ENCODE measurements around the gene MCF2L2. TPM values are rescaled to one million over a fixed set of nuclear protein-coding genes. Genes with fewer than 3 reads are reported as not detected.
A peak's percentile ranks its signal among the peaks of the same experiment; 100 is the strongest.

Gene MCF2L2
- polyA plus RNA-seq, 1 donor from 2014 or later: 9.3 TPM

DNA sequence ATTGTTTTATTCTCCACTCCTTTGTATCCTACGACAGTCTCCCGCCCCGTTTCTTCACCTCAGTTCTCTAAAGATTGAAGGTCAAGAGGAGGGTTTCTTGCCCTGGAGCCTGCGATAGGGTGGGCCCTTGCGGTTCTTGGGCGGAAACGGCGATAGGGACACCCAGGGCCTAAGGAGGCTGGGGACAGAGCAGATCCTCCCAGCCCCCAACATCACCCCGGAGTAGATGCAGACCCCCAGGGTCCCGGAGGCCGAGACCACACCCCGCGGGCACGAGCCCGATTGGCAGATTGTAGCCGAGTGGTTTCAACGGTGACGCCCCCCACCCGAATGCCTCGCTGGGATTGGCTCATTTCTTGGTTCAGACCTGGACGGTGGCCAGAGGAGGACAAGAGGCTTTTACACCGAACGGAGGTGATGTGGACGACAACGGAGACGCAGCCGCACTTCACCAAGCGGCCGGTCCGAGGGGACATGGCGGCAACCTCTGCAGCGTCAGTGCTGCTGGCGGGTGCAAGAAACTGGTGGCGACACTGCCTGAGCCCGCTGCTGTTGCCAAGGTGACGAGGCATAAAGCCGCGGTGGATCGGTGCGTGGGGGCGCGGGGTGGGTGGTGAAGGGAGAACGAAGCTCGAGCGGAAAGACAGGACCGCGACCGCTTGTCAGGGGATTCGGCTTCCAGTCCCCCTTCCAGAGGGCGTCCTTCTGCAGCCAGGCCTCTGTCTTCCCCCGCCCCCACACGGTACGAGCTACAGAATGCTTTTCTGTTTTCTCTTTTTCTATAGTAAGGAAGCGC is 19.0 kb upstream of the MCF2L2 start:
- Histone ChIP-seq H2AFZ (ENCODE audit: low read depth, low read length) (peak overlapping the region; percentile 98), H3F3A (ENCODE audit: insufficient read depth, low read length, poor library complexity, severe bottlenecking) (no peaks in the 10 kb centered on the region), H3K4me3 (ENCODE audit: low read length) (peak overlapping the region; percentile 84), H3K9me3 (ENCODE audit: low read length) (no peaks in the 10 kb centered on the region), H3K36me3 (ENCODE audit: insufficient read depth, low read length) (no peaks in the 10 kb centered on the region), H3K27me3 (ENCODE audit: insufficient read depth, low read depth, low read length) (no peaks in the 10 kb centered on the region), H3K9me2 (ENCODE audit: insufficient read depth, low read length) (no peaks in the 10 kb centered on the region), H3K4me2 (ENCODE audit: low read length) (peak overlapping the region; percentile 97), H4K20me1 (ENCODE audit: insufficient read depth) (no peaks in the 10 kb centered on the region), H3K79me2 (replicated peaks; ENCODE audit: insufficient read depth, low read length) (peaks cover 40% of the 10 kb centered on the region), H3K27ac (ENCODE audit: low read length) (peak overlapping the region; percentile 94), H3K9ac (ENCODE audit: low read length) (peak overlapping the region; percentile 89)
- TF ChIP-seq EZH2 (IDR thresholded peaks at IDR 0.05; ENCODE audit: borderline replicate concordance, insufficient read depth, low read length, poor library complexity, severe bottlenecking): no peak
- peak; percentile 96 for TF ChIP-seq TAF1 (IDR thresholded peaks at IDR 0.05; ENCODE audit: low read depth)
- peak; percentile 91 for TF ChIP-seq POLR2AphosphoS5 (IDR thresholded peaks at IDR 0.05)
- peak; percentile 45 for TF ChIP-seq SMC3 (conservative IDR thresholded peaks at IDR 0.05; ENCODE audit: poor library complexity)
- peak; percentile 62 for TF ChIP-seq EP300 (conservative IDR thresholded peaks at IDR 0.05; ENCODE audit: poor library complexity, severe bottlenecking)
- TF ChIP-seq CTCF (IDR thresholded peaks at IDR 0.05; ENCODE audit: poor library complexity, severe bottlenecking): peak; percentile 44
- peak; percentile 90 for TF ChIP-seq REST (IDR thresholded peaks at IDR 0.05; ENCODE audit: borderline replicate concordance)
- TF ChIP-seq MXI1 (conservative IDR thresholded peaks at IDR 0.05; ENCODE audit: poor library complexity, severe bottlenecking): peak; percentile 88
- peak; percentile 48 for TF ChIP-seq RAD21 (conservative IDR thresholded peaks at IDR 0.05)

GRCh38 chr3:183446838-183447205 is 18.4 kb upstream of the MCF2L2 start:
- no peaks in the 10 kb centered on the region for H3K27me3 ChIP-seq (ENCODE audit: insufficient read depth, low read depth, low read length)
- H3F3A ChIP-seq (ENCODE audit: insufficient read depth, low read length, poor library complexity, severe bottlenecking): no peaks in the 10 kb centered on the region
- H3K9me2 ChIP-seq (ENCODE audit: insufficient read depth, low read length): no peaks in the 10 kb centered on the region
- TF ChIP-seq EZH2 (IDR thresholded peaks at IDR 0.05; ENCODE audit: borderline replicate concordance, insufficient read depth, low read length, poor library complexity, severe bottlenecking): no peak
- TF ChIP-seq TAF1 (IDR thresholded peaks at IDR 0.05; ENCODE audit: low read depth): no peak
- TF ChIP-seq RAD21 (conservative IDR thresholded peaks at IDR 0.05): no peak
- no peak for TF ChIP-seq CTCF (IDR thresholded peaks at IDR 0.05; ENCODE audit: poor library complexity, severe bottlenecking)
- TF ChIP-seq REST (IDR thresholded peaks at IDR 0.05; ENCODE audit: borderline replicate concordance): no peak
- TF ChIP-seq MXI1 (conservative IDR thresholded peaks at IDR 0.05; ENCODE audit: poor library complexity, severe bottlenecking): no peak
- no peak for TF ChIP-seq POLR2AphosphoS5 (IDR thresholded peaks at IDR 0.05)
- no peak for TF ChIP-seq SMC3 (conservative IDR thresholded peaks at IDR 0.05; ENCODE audit: poor library complexity)
- no peak for TF ChIP-seq EP300 (conservative IDR thresholded peaks at IDR 0.05; ENCODE audit: poor library complexity, severe bottlenecking)
- H3K9ac ChIP-seq (ENCODE audit: low read length): peak overlapping the region; percentile 89
- peak overlapping the region; percentile 94 for H3K27ac ChIP-seq (ENCODE audit: low read length)
- no peaks in the 10 kb centered on the region for H3K36me3 ChIP-seq (ENCODE audit: insufficient read depth, low read length)
- H4K20me1 ChIP-seq (ENCODE audit: insufficient read depth): no peaks in the 10 kb centered on the region
- H3K4me3 ChIP-seq (ENCODE audit: low read length): peak overlapping the region; percentile 84
- peak overlapping the region; percentile 98 for H2AFZ ChIP-seq (ENCODE audit: low read depth, low read length)
- no peaks in the 10 kb centered on the region for H3K9me3 ChIP-seq (ENCODE audit: low read length)
- H3K4me2 ChIP-seq (ENCODE audit: low read length): peak overlapping the region; percentile 12
- H3K79me2 ChIP-seq (replicated peaks; ENCODE audit: insufficient read depth, low read length): peaks cover 40% of the 10 kb centered on the region
